CD4-positive, alpha-beta T cell treated with Interleukin-12 subunit alpha and Interleukin-12 subunit beta, for 1 hour (primary cell): ENCODE results near the gene AGBL4.
"Not testable (repeated sequence)": the region's sequence is repeated elsewhere in the genome, so short reads cannot be mapped to it uniquely, and the experiment has no call there.

Experiments
- DNase-seq: peaks from one replicate; pipeline ENCODE4 v3.0.0-alpha.2; 2020

AGBL4 gene

DNA sequence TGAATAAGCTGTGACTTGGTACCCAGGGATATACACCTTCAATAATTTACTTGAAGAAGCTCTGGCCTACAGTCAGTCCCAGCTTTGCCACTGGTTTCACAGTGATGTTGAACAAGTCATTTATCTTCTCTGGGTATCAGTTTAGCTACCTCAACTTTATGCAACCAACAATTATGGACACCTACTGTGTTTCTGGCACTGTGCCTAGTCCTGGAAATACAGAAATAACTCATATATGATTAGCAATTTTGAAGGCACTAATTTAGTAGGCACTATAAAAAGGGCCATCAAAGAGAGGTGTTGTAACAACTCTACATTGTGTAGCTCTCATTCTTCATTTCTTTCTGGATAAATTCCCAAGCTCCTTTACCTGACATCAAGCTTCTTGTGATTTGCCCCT, 1463.2 kb downstream of the AGBL4 start:
- no peak for DNase-seq

GRCh38 chr1:48560116-48560515, 1463.6 kb downstream of the AGBL4 start:
- DNase-seq = no peak

DNA sequence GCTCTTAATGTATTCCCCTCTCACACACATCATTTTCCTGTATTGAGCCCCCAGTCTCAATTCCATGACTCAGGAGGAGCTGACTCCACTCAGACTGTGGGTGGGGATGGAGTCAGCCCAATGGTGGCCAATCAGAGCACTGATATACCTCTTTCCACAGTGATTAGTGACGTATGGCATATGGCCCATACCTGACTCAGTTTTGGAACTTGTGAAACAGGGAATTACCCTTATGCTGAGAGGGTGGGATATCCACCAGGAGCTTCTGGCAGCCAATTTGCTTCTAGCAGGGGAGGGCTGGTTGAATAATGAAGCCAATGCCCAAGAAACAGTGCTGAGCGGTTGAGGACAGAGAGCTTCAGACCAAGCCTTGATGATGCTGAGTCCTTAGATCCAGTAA, 1465.4 kb downstream of the AGBL4 start:
- DNase-seq = no peak

DNA sequence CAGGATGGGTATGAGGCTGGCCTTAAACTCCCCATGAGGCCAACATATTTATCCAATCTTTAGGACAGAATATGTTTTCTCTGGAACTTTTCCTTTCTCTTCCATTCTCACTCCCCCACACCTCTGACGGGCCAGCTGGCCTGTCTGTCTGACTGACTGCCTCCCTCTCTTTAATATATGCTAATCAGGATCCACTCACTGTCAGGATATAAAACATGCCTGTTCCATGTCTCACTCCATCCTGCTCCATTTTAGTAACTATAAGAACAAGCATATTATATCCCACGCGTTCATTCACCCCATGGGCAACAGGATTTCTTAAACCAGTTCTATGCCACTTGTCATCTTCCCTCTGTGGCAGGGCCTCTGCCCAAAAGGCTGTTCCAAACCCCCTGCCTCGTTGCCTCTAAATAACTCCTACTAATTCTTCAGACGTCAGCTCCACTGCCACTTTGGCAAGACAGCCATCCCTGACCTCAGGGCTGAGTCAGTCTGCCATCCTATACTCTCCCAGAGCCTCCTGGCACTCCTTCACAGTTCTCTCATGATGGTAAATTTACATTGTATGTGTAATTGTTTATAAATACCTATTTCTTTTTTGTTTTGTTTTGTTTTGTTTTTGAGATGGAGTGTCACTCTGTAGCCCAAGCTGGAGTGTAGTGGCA, 1467.4 kb downstream of the AGBL4 start:
- no peak for DNase-seq

GRCh38 chr1:48555271-48555670, 1468.5 kb downstream of the AGBL4 start:
- no peak for DNase-seq

- no peak for DNase-seq
Observed at GRCh38 chr1:48552903-48553606, 1470.7 kb downstream of the AGBL4 start.

DNA sequence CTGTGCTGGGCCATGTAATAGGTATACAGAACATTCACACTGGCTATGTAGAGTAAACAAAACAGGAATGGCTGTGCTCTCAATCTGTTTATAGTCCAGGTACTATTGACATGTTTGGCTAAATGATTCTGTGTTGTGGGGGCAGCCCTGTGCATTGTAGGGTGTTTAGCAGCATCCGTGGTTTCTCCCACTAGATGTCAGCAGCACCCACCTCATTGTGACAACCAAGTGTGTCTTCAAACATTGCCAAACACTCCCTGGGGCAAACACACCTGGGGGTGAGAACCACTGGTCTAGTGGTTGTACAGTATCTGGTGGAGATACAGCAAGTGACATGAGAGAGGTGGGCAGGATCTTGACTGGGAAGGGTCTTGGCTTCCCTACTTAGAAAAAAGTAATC, 1471.3 kb downstream of the AGBL4 start:
- DNase-seq = no peak

GRCh38 chr1:48548985-48549384, 1474.8 kb downstream of the AGBL4 start:
- DNase-seq = no peak

GRCh38 chr1:48547561-48548220, 1476.1 kb downstream of the AGBL4 start:
- DNase-seq = no peak

- no peak for DNase-seq
Observed at GRCh38 chr1:48543854-48544253, 1479.9 kb downstream of the AGBL4 start.

- no peak for DNase-seq
Observed at GRCh38 chr1:48540587-48540986, 1483.2 kb downstream of the AGBL4 start.

GRCh38 chr1:48536477-48536876, 1487.3 kb downstream of the AGBL4 start:
- DNase-seq = no peak

GRCh38 chr1:48532976-48533375, 1490.8 kb downstream of the AGBL4 start:
- DNase-seq = no peak

- DNase-seq = no peak
Observed at GRCh38 chr1:48530727-48531351, 1492.9 kb downstream of the AGBL4 start.

GRCh38 chr1:48527051-48527450, 1496.7 kb downstream of the AGBL4 start:
- DNase-seq = no peak

DNA sequence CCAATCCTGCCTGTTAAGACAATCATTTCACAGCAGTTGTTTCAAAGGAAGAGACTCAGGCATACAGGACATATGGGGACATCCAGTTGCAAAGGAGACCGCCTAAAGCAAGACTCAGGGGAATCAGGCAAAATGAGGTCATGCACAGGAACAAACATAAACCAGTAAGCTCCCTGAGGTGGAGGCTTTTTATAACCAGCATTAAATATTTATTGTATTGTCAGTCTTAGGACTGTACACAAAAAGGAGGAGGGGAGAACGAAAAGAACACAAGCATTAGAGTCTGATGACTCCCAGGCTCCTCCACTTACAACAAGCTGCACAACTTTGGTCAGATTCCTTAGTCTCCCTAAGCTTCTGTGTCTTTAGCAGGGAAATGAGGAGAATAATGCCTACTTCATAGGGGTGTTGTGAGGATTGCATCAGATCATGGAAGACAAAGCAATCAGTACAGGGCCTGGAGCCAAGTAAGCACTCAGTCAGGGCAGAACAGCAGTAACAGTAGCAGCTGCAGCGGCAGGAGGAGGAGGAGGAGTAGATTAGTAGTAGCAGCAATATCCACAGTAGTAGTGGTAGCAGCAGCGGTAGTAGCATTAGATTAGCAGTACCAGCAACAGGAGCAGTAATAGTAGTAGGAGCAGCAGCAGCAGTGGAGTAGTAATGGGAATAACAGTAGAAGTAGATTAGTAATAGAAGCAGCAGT, 1497.6 kb downstream of the AGBL4 start:
- DNase-seq = no peak

- DNase-seq = no peak
Observed at GRCh38 chr1:48524892-48525467, 1498.8 kb downstream of the AGBL4 start.

DNA sequence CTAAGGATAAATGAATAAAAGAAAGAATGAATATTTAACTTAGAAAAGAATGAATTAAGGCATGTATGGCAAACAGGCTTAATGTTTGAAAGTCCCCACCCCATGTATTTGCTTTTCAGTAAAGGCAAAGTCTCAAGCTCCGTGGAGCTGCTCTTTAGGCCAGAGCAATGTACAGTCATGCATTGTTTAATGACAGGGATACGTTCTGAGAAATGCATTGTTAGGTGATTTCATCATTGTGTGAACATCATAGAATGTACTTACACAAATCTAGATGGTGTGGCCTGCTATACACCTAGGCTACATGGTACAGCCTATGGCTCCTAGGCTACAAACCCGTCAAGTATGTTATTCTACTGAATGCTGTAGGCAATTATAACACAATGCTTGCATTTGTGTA, 1500.2 kb downstream of the AGBL4 start:
- DNase-seq = no peak

DNA sequence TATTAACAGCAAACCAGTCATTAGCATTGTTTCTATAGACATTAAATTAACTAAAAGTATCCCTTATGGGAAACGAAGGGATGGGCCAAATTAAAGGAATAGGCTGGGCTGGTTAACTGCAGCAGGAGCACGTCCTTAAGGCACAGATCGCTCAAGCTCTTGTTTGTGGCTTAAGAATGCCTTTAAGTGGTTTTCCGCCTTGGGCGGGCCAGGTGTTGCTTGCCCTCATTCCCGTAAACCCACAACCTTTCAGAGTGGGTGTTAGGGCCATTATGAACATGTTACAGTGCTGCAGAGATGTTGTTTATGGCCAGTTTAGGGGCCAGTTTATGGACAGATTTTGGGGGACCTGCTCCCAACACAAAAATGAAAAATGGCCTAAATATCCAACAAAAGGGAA, 1503.9 kb downstream of the AGBL4 start:
- DNase-seq = not testable (repeated sequence)

- no peak for DNase-seq
Observed at GRCh38 chr1:48506870-48507269, 1516.9 kb downstream of the AGBL4 start.

DNA sequence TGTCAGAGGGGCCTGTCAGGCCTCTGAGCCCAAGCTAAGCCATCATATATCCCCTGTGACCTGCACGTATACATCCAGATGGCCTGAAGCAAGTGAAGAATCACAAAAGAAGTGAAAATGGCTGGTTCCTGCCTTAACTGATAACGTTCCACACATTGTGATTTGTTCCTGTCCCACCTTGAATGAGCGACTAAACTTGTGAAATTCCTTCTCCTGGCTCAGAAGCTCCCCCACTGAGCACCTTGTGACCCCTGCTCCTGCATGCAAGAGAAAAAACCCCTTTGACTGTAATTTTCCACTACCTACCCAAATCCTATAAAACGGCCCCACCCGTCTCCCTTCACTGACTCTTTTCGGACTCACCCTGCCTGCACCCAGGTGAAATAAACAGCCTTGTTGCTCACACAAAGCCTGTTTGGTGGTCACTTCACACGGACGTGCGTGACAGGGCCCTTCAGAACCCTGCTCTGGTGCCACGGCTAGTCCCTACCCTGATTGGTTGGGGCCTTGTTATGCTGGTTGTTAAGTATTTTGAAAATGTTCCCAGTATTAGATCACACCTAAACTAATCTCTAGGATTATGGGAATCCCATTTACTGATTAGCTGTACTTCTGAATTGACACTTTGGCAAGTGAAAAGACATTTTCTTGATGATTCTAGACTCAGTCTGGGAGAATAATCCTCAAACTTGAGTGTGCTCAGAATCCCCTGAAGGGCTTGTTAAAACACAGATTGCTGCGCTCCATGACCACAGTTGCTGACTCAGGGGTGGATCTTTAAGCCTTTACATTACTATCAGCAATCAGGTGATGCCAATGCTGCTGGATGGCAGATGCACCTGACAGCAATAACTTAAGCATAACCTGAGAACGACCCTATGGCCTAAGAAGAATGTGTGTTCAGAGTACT, 1523.0 kb downstream of the AGBL4 start:
- no peak for DNase-seq
